Keratinocyte (primary cell): ENCODE measurements around the gene TMEM243.

Experiments used
- CTCF ChIP-seq, 3 experiments: IDR thresholded peaks in 1 of 3; conservative IDR thresholded peaks in 1 of 3; optimal IDR thresholded peaks in 1 of 3; 2 replicates in 2 of 3; 3 replicates in 1 of 3; pipeline versions ENCODE3 to v1.5.1; 2011; ENCODE audit warnings: low read length in 3 of 3, mild to moderate bottlenecking in 3 of 3, moderate library complexity in 2 of 3, control low read depth in 1 of 3, inconsistent platforms in 1 of 3; ENCODE audit not compliant: insufficient read depth in 2 of 3; ENCODE audit errors: extremely low read depth in 1 of 3
- EZH2 ChIP-seq: IDR thresholded peaks from one replicate; pipeline ENCODE4 v1.6.1; 2012; ENCODE audit warnings: inconsistent platforms, mild to moderate bottlenecking, low read length, moderate library complexity

GRCh38 chr7:87204933-87205332, 14.6 kb downstream of the TMEM243 start:
- no peak for TF ChIP-seq CTCF (optimal IDR thresholded peaks at IDR 0.05 in 1 of 3, IDR thresholded peaks at IDR 0.05 in 1 of 3, conservative IDR thresholded peaks at IDR 0.05 in 1 of 3; ENCODE audit: extremely low read depth in 1 of 3, insufficient read depth in 2 of 3, low read length in 3 of 3)
- TF ChIP-seq EZH2, result no peak
